ENCODE measurements around the gene EIF1B.

GRCh38 chr3:40267937-40268724 is 41.4 kb upstream of the EIF1B start:
- TF ChIP-seq CTCF (IDR thresholded peaks at IDR 0.05; ENCODE audit: low read depth, low read length): no peak
- TF ChIP-seq POLR2A (IDR thresholded peaks at IDR 0.05; ENCODE audit: extremely low read depth, insufficient read length): no peak
